Esophagus squamous epithelium (tissue), 5 donors: ENCODE results near the gene SLC17A3. TPM values are rescaled to one million over a fixed set of nuclear protein-coding genes. Genes with fewer than 3 reads are reported as not detected.

Experiments
- DNase-seq: peaks from one replicate; lab custom pipeline; 2025; lab: John Stamatoyannopoulos, UW
- H3K27ac ChIP-seq, 4 donors: fragments of 200-600 bp; sonication (generic); one replicate each; pipeline ENCODE4 v1.5.1; 2016 to 2019; ENCODE audit warnings: mild to moderate bottlenecking in 1 of 4
- H3K27me3 ChIP-seq, 4 donors: fragments of 200-600 bp; sonication (generic); 1 replicate in 3 of 4; 2 replicates in 1 of 4; pipeline versions ENCODE4 v1.5.1 to v1.6.0; 2017 to 2021; ENCODE audit warnings: antibody characterized with exemption in 1 of 4
- H3K36me3 ChIP-seq, 3 donors: fragments of 200-600 bp; sonication (generic); one replicate each; pipeline ENCODE4 v1.5.1; 2016 to 2019
- H3K4me1 ChIP-seq, 3 donors: fragments of 200-600 bp; sonication (generic); one replicate each; pipeline ENCODE4 v1.5.1; 2017 to 2019
- H3K4me3 ChIP-seq, 4 donors: fragments of 200-600 bp; sonication (generic); 1 replicate in 3 of 4; 2 replicates in 1 of 4; pipeline ENCODE4 v1.5.1; 2016 to 2019; ENCODE audit warnings: mild to moderate bottlenecking in 2 of 4, moderate library complexity in 1 of 4
- H3K9me3 ChIP-seq, 3 donors: fragments of 200-600 bp; sonication (generic); one replicate each; pipeline ENCODE4 v1.5.1; 2016 to 2019
- CTCF ChIP-seq, 6 experiments: fragments of 450-650 bp in 4 of 6; fragments of 200-600 bp in 2 of 6; sonication (generic) in 2 of 6; IDR thresholded peaks; one replicate each; pipeline ENCODE4 v1.5.1; 2016 to 2019; ENCODE audit warnings: antibody characterized with exemption in 6 of 6, mild to moderate bottlenecking in 4 of 6, moderate library complexity in 4 of 6
- POLR2A ChIP-seq, 4 donors: fragments of 450-650 bp; IDR thresholded peaks; one replicate each; pipeline ENCODE4 v1.6.1; 2017; ENCODE audit warnings: antibody characterized with exemption in 4 of 4, mild to moderate bottlenecking in 4 of 4, moderate library complexity in 3 of 4
- WGBS, 2 donors: methylation state at CpG; one replicate each; pipeline ENCODE4 v1.1.5; 2018; 5-methylcytosine and 5-hydroxymethylcytosine counted together
- intact Hi-C: fragments of 100-400 bp; cut with DNase I; formaldehyde crosslinking; loops from one replicate; pipeline ENCODE4 v1.15.0; 2022
- total RNA-seq, 4 donors: library from RNA; depleted of rRNA; stranded (reverse); fragments of >200 nt; gene quantifications; one replicate each; pipeline ENCODE4 v1.1.0, GENCODE V29; 2016
- donor health status: DM: yes; HTN: yes; CAD: no.

SLC17A3 gene
- total RNA-seq, 4 donors from 2014 or later: not detected

DNA sequence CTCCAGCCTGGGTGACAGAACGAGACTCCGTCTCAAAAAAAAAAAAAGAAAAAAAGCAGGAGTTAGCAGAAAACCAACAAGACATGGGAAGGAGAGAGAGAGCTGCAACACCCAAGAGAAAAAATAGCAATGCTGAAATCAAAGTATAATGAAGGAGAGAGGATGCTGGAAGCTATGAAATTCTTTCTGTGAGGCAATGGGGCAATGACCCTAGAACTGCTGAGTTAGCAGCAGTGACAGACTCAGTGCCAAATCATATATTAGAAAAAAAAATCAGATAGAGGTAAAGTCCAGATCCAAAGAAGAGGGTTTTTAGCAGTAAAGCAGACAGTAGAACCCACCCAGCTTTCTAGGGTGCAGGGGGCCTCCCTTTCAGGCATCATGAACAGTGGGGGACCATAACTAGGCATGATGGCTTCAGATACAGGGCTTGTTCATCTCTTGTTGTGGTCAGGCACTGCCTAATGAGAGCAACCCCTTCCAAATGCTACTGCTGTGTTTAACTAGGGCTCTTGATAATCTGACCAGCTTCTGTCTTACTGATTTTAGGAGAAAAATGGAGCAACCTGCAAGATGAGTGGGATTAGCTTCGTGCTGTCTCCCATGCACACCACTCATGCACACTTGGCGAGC is 29.5 kb upstream of the SLC17A3 start:
- TF ChIP-seq CTCF (IDR thresholded peaks at IDR 0.05) (no peak), POLR2A (IDR thresholded peaks at IDR 0.05) (no peak)
- 84 to 97% methylated on average over 4 of the region's 4 CpGs for WGBS, 2 donors

GRCh38 chr6:25902071-25902470 is 28.0 kb upstream of the SLC17A3 start:
- H3K4me3 ChIP-seq: no peak overlapping the region
- no peaks in the 10 kb centered on the region for H3K4me1 ChIP-seq
- intact Hi-C loops: no loop called here
- DNase-seq: no peak
- H3K36me3 ChIP-seq: no peaks in the 10 kb centered on the region
- 89 to 93% methylated on average over 1 of the region's 1 CpG for WGBS, 2 donors
- H3K27ac ChIP-seq: no peak overlapping the region
- H3K9me3 ChIP-seq: no peaks in the 10 kb centered on the region
- TF ChIP-seq POLR2A (IDR thresholded peaks at IDR 0.05) (no peak), CTCF (IDR thresholded peaks at IDR 0.05) (no peak)
- H3K27me3 ChIP-seq: peaks cover 0 to 16% (median 0%) of the 10 kb centered on the region in 4 donors

More for the DNA sequence above, 29.5 kb upstream of the SLC17A3 start:
- Histone ChIP-seq H3K27me3 (peaks cover 0 to 22% (median 0%) of the 10 kb centered on the region in 4 donors), H3K4me1 (no peaks in the 10 kb centered on the region), H3K4me3 (no peak overlapping the region), H3K27ac (no peak overlapping the region), H3K9me3 (no peaks in the 10 kb centered on the region), H3K36me3 (no peaks in the 10 kb centered on the region)
- DNase-seq: no peak
- intact Hi-C loops: no loop called here

- H3K27me3 ChIP-seq: peaks cover 0 to 10% (median 0%) of the 10 kb centered on the region in 4 donors
- no peak for TF ChIP-seq POLR2A (IDR thresholded peaks at IDR 0.05)
- no peak for TF ChIP-seq CTCF (IDR thresholded peaks at IDR 0.05)
- intact Hi-C loops: no loop called here
- no peak for DNase-seq
- H3K4me3 ChIP-seq: no peak overlapping the region
- WGBS, 2 donors: 65 to 83% methylated on average over 1 of the region's 1 CpG
- no peaks in the 10 kb centered on the region for H3K9me3 ChIP-seq
- no peak overlapping the region for H3K27ac ChIP-seq
- H3K36me3 ChIP-seq: no peaks in the 10 kb centered on the region
- no peaks in the 10 kb centered on the region for H3K4me1 ChIP-seq
These were observed 26.8 kb upstream of the SLC17A3 start for GRCh38 chr6:25900843-25901242.

- no peaks in the 10 kb centered on the region for H3K27me3 ChIP-seq
- 76% methylated on average over 2 of the region's 2 CpGs for WGBS, 2 donors
- H3K9me3 ChIP-seq: no peaks in the 10 kb centered on the region
- no peak overlapping the region for H3K4me3 ChIP-seq
- H3K36me3 ChIP-seq: no peaks in the 10 kb centered on the region
- no peaks in the 10 kb centered on the region for H3K4me1 ChIP-seq
- TF ChIP-seq POLR2A (IDR thresholded peaks at IDR 0.05) (no peak), CTCF (IDR thresholded peaks at IDR 0.05) (no peak)
- intact Hi-C loops: no loop called here
- no peak overlapping the region for H3K27ac ChIP-seq
- no peak for DNase-seq
These were observed 25.8 kb upstream of the SLC17A3 start for GRCh38 chr6:25899580-25900408.

DNA sequence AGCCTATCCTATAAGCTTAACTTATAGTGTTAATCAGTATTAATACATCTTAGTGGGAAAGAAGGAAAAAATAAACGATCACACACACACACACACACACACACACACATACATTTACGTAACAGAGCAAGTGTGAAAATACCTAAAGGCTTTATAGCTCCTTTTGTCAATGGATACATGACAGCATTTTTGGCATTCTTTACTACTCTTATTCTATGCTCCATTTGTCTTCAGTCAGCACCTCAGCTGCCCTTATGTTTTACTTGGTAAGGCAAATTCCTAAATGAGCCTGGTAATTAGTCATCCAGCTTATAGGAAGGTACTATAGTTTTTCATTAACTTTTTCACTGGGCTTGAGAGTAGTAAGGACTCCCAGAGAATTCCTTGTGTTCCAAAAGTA is 25.1 kb upstream of the SLC17A3 start:
- 32 to 85% methylated on average over 2 of the region's 2 CpGs for WGBS, 2 donors
- DNase-seq: no peak
- TF ChIP-seq POLR2A (IDR thresholded peaks at IDR 0.05) (no peak), CTCF (IDR thresholded peaks at IDR 0.05) (no peak)
- H3K9me3 ChIP-seq: no peaks in the 10 kb centered on the region
- no peaks in the 10 kb centered on the region for H3K36me3 ChIP-seq
- H3K4me3 ChIP-seq: no peak overlapping the region
- intact Hi-C loops: no loop called here
- H3K27me3 ChIP-seq: no peaks in the 10 kb centered on the region
- no peak overlapping the region for H3K27ac ChIP-seq
- H3K4me1 ChIP-seq: no peaks in the 10 kb centered on the region
